ENCODE measurements around the gene WWTR1.

DNA sequence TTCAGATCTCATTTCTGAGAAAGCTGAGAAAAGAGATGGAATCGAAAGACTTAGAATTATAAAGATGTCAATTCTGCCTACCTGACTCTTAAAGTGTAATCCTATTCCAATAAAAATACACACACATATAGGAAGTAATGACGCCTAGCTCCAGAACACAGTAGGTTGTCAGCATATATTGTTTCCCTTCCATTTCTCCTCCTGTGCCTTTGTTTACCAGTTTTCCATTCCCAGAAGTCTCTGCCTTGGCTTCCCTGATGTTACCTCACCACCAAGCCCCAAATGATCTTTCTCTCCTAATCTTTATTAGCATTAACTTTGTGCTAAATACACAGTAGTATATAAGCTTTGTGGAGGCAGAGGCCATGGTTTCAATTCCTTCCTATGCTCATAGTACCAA is 143.4 kb downstream of the WWTR1 start:
- TF ChIP-seq ZNF114 (CRISPR knock-in tag; IDR thresholded peaks at IDR 0.05), result no peak
- TF ChIP-seq, protein P1, sequence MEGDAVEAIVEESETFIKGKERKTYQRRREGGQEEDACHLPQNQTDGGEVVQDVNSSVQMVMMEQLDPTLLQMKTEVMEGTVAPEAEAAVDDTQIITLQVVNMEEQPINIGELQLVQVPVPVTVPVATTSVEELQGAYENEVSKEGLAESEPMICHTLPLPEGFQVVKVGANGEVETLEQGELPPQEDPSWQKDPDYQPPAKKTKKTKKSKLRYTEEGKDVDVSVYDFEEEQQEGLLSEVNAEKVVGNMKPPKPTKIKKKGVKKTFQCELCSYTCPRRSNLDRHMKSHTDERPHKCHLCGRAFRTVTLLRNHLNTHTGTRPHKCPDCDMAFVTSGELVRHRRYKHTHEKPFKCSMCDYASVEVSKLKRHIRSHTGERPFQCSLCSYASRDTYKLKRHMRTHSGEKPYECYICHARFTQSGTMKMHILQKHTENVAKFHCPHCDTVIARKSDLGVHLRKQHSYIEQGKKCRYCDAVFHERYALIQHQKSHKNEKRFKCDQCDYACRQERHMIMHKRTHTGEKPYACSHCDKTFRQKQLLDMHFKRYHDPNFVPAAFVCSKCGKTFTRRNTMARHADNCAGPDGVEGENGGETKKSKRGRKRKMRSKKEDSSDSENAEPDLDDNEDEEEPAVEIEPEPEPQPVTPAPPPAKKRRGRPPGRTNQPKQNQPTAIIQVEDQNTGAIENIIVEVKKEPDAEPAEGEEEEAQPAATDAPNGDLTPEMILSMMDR (conservative IDR thresholded peaks at IDR 0.05; ENCODE audit: low read depth in 2 of 2), result no peak
- TF ChIP-seq CREB1 (CRISPR knock-in tag; IDR thresholded peaks at IDR 0.05; ENCODE audit: low read depth), result no peak
- TF ChIP-seq, protein P2, sequence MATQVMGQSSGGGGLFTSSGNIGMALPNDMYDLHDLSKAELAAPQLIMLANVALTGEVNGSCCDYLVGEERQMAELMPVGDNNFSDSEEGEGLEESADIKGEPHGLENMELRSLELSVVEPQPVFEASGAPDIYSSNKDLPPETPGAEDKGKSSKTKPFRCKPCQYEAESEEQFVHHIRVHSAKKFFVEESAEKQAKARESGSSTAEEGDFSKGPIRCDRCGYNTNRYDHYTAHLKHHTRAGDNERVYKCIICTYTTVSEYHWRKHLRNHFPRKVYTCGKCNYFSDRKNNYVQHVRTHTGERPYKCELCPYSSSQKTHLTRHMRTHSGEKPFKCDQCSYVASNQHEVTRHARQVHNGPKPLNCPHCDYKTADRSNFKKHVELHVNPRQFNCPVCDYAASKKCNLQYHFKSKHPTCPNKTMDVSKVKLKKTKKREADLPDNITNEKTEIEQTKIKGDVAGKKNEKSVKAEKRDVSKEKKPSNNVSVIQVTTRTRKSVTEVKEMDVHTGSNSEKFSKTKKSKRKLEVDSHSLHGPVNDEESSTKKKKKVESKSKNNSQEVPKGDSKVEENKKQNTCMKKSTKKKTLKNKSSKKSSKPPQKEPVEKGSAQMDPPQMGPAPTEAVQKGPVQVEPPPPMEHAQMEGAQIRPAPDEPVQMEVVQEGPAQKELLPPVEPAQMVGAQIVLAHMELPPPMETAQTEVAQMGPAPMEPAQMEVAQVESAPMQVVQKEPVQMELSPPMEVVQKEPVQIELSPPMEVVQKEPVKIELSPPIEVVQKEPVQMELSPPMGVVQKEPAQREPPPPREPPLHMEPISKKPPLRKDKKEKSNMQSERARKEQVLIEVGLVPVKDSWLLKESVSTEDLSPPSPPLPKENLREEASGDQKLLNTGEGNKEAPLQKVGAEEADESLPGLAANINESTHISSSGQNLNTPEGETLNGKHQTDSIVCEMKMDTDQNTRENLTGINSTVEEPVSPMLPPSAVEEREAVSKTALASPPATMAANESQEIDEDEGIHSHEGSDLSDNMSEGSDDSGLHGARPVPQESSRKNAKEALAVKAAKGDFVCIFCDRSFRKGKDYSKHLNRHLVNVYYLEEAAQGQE (IDR thresholded peaks at IDR 0.05; ENCODE audit: unreplicated experiment), result no peak
- TF ChIP-seq JUNB (IDR thresholded peaks at IDR 0.05; ENCODE audit: unreplicated experiment), result no peak

Measured in GM23338 (cell line).